A673 (cell line): ENCODE data around the gene DMD. TPM values are rescaled to one million over a fixed set of nuclear protein-coding genes. Genes with fewer than 3 reads are reported as not detected.
A peak's percentile ranks its signal among the peaks of the same experiment; 100 is the strongest.
"Not testable (repeated sequence)": the region's sequence is repeated elsewhere in the genome, so short reads cannot be mapped to it uniquely, and the experiment has no call there.

Experiments used
- BruUV-seq: library from RNA; stranded (reverse); fragments of 400-500 nt; replicated peaks from 2 replicates; lab custom pipeline; 2021; lab: Mats Ljungman, UMichigan
- CTCF ChIA-PET: fragments of 300-600 bp; sonication (Branson Sonifier 250); formaldehyde crosslinking; loops from one replicate; lab custom pipeline; 2022; ENCODE audit warnings: antibody characterized with exemption; lab: Charles Lee
- POLR2A ChIA-PET: fragments of 300-600 bp; sonication (Branson Sonifier 250); formaldehyde crosslinking; loops from one replicate; lab custom pipeline; 2022; ENCODE audit warnings: antibody characterized with exemption; ENCODE audit not compliant: low non-redundant PET; lab: Charles Lee
- DNase-seq: peaks from one replicate; pipeline ENCODE4 v3.0.0-alpha.2; 2015; ENCODE audit warnings: low spot score
- H3K27ac ChIP-seq: fragments of 200-600 bp; sonication (generic); 2 replicates; pipeline ENCODE4 v1.5.1; 2016; ENCODE audit warnings: mixed run types, low read depth, mild to moderate bottlenecking, mixed read lengths, antibody characterized with exemption, low read length; ENCODE audit not compliant: poor library complexity, severe bottlenecking
- H3K27me3 ChIP-seq: fragments of 200-600 bp; sonication (generic); replicated peaks from 2 replicates; pipeline ENCODE4 v1.6.1; 2017; ENCODE audit warnings: mixed run types, low read depth, mild to moderate bottlenecking, mixed read lengths, antibody characterized with exemption, low read length; ENCODE audit not compliant: insufficient read depth, poor library complexity
- H3K36me3 ChIP-seq: fragments of 200-600 bp; sonication (generic); 2 replicates; pipeline ENCODE4 v1.6.1; 2016; ENCODE audit warnings: mixed run types, mild to moderate bottlenecking, mixed read lengths, antibody characterized with exemption, low read length; ENCODE audit not compliant: insufficient read depth, poor library complexity, severe bottlenecking
- H3K4me1 ChIP-seq: fragments of 200-600 bp; sonication (generic); 2 replicates; pipeline ENCODE4 v1.6.1; 2017; ENCODE audit warnings: mixed run types, mild to moderate bottlenecking, mixed read lengths, antibody characterized with exemption, low read length; ENCODE audit not compliant: insufficient read depth, poor library complexity, severe bottlenecking
- H3K4me3 ChIP-seq: fragments of 200-600 bp; sonication (generic); 2 replicates; pipeline ENCODE4 v1.5.1; 2016; ENCODE audit warnings: low read depth, mixed run types, mild to moderate bottlenecking, mixed read lengths, low read length; ENCODE audit not compliant: poor library complexity, severe bottlenecking
- H3K9me3 ChIP-seq: fragments of 200-600 bp; sonication (generic); 2 replicates; pipeline ENCODE4 v1.6.1; 2016; ENCODE audit warnings: mixed run types, low read depth, mild to moderate bottlenecking, mixed read lengths, antibody characterized with exemption, low read length; ENCODE audit not compliant: poor library complexity, severe bottlenecking
- CTCF ChIP-seq: fragments of 300-800, 200-600 bp; sonication (generic); conservative IDR thresholded peaks from 2 replicates; pipeline ENCODE4 v1.5.1; 2017; ENCODE audit warnings: low read depth, mild to moderate bottlenecking, antibody characterized with exemption, low read length, moderate library complexity, mixed read lengths
- EZH2 ChIP-seq: fragments of 200-600 bp; sonication (generic); IDR thresholded peaks from 2 replicates; pipeline ENCODE4 v1.6.1; 2017; ENCODE audit warnings: borderline replicate concordance, low read depth, mild to moderate bottlenecking, mixed read lengths, antibody characterized with exemption, low read length; ENCODE audit not compliant: poor library complexity, severe bottlenecking
- intact Hi-C: fragments of 100-400 bp; cut with micrococcal nuclease; formaldehyde crosslinking; loops from one replicate; pipeline ENCODE4 v1.10.0; 2022; ENCODE audit not compliant: unreplicated experiment
- total RNA-seq: library from RNA; stranded (reverse); gene quantifications from 2 replicates; pipeline ENCODE4 v1.2.3, GENCODE V29; 2021

Gene DMD
- total RNA-seq, 1 experiment from 2014 or later = 5.4 TPM

- Histone ChIP-seq H3K27me3 (peaks cover 9% of the 10 kb centered on the region), H3K4me3 (no peak overlapping the region), H3K4me1 (no peaks in the 10 kb centered on the region), H3K27ac (no peak overlapping the region), H3K9me3 (no peaks in the 10 kb centered on the region), H3K36me3 (no peaks in the 10 kb centered on the region)
- BruUV-seq = no TSS peak
- POLR2A ChIA-PET = no interaction called here
- TF ChIP-seq CTCF (no peak), EZH2 (no peak)
- intact Hi-C loops = loop anchor here (5.0 kb wide), 1 partner anchor 805 kb away; no protein-coding TSS in a partner anchor
- CTCF ChIA-PET = no interaction called here
- no peak for DNase-seq
These were observed 679.1 kb downstream of the DMD start for GRCh38 chrX:32532262-32532661.

DNA sequence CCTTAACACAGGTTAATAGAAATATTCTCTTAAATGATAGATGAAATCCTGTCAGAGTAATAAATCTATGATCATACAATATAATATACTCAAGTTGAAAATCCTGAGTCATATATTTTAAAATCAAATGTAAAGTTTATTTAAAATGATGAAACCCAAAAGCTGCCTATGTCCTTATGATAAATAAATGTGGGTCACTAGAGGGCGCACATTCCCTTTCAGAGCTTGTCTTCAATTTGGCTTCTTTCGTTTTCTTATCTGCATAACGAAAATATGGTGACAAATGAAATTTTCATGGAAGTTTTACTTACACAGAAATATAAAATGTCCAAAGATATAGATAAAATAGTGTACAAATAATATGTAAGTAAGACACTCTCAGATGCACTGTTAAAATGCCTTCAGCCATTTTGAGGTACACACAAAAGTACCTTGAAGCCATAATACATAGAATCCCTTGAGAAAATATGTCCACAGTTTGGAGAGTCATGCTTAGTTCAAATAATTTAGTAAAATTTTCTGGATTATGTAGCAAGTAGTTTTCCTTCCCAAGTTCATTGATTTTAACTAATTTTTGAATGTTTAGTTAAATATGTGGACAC is 680.4 kb downstream of the DMD start:
- H3K4me3 ChIP-seq = peak overlapping the region; percentile 17
- no TSS peak for BruUV-seq
- POLR2A ChIA-PET = no interaction called here
- no peaks in the 10 kb centered on the region for H3K9me3 ChIP-seq
- H3K4me1 ChIP-seq = no peaks in the 10 kb centered on the region
- H3K27me3 ChIP-seq = peaks cover 3% of the 10 kb centered on the region
- DNase-seq = peak; percentile 67
- TF ChIP-seq EZH2 = no peak
- peak; percentile 83 for TF ChIP-seq CTCF
- CTCF ChIA-PET = no interaction called here
- intact Hi-C loops = loop anchor here (2.0 to 5.0 kb wide), 2 partner anchors 144 to 806 kb away; no protein-coding TSS in a partner anchor
- H3K27ac ChIP-seq = no peak overlapping the region
- no peaks in the 10 kb centered on the region for H3K36me3 ChIP-seq

GRCh38 chrX:32528451-32528850 is 682.9 kb downstream of the DMD start:
- H3K4me3 ChIP-seq, BruUV-seq, CTCF ChIA-PET, H3K27ac ChIP-seq, H3K27me3 ChIP-seq, DNase-seq, H3K36me3 ChIP-seq, H3K4me1 ChIP-seq, H3K9me3 ChIP-seq: not testable (repeated sequence)
- POLR2A ChIA-PET = interaction anchor here (0.6 kb wide), 1 partner anchor 43 kb away, joined by 3 read pairs; no protein-coding TSS in a partner anchor
- intact Hi-C loops = loop anchor here (5.0 kb wide), 1 partner anchor 1774 kb away; no protein-coding TSS in a partner anchor

GRCh38 chrX:32525234-32525633 is 686.1 kb downstream of the DMD start:
- Histone ChIP-seq H3K27me3 (peaks cover 5% of the 10 kb centered on the region), H3K4me3 (no peak overlapping the region), H3K27ac (no peak overlapping the region), H3K36me3 (no peaks in the 10 kb centered on the region), H3K4me1 (no peaks in the 10 kb centered on the region), H3K9me3 (no peaks in the 10 kb centered on the region)
- TF ChIP-seq EZH2 (no peak), CTCF (no peak)
- ChIA-PET POLR2A (interaction anchor here (0.7 kb wide), 1 partner anchor 65 kb away, joined by 3 read pairs; no protein-coding TSS in a partner anchor), CTCF (no interaction called here)
- intact Hi-C loops = loop anchor here (5.0 kb wide), 1 partner anchor 1777 kb away; no protein-coding TSS in a partner anchor
- DNase-seq = no peak
- no TSS peak for BruUV-seq
